Neural cell (in vitro differentiated cells): ENCODE measurements around the gene LCA5.

ENCODE experiments used
- EP300 ChIP-seq: fragments of 450-650 bp; conservative IDR thresholded peaks from 2 replicates; pipeline ENCODE4 v1.6.1; 2014; ENCODE audit warnings: antibody characterized with exemption, mild to moderate bottlenecking, moderate library complexity; ENCODE audit not compliant: poor library complexity, severe bottlenecking
- EZH2 ChIP-seq: fragments of 200-600, 300-800 bp; shearing (Covaris generic), sonication (generic); IDR thresholded peaks from 2 replicates; pipeline ENCODE4 v1.6.1; 2014; ENCODE audit warnings: antibody characterized with exemption, low read length, borderline replicate concordance, mild to moderate bottlenecking; ENCODE audit not compliant: insufficient read depth, poor library complexity, severe bottlenecking
- MXI1 ChIP-seq: fragments of 450-650 bp; conservative IDR thresholded peaks from 2 replicates; pipeline ENCODE4 v1.6.1; 2014; ENCODE audit warnings: antibody characterized with exemption, mild to moderate bottlenecking; ENCODE audit not compliant: poor library complexity, severe bottlenecking
- POLR2AphosphoS5 ChIP-seq: IDR thresholded peaks from 2 replicates; pipeline ENCODE4 v1.6.1; 2012
- SMC3 ChIP-seq: fragments of 450-650 bp; conservative IDR thresholded peaks from 2 replicates; pipeline ENCODE4 v1.6.1; 2014; ENCODE audit warnings: antibody characterized with exemption, mild to moderate bottlenecking, moderate library complexity; ENCODE audit not compliant: poor library complexity
- TAF1 ChIP-seq: IDR thresholded peaks from 2 replicates; pipeline ENCODE4 v1.6.1; 2012; ENCODE audit warnings: low read depth
- TF ChIP-seq, protein P1 (sequence below): fragments of 450-650 bp; IDR thresholded peaks from 2 replicates; pipeline ENCODE4 v1.5.1; 2014; ENCODE audit warnings: antibody characterized with exemption, mild to moderate bottlenecking, moderate library complexity; ENCODE audit not compliant: poor library complexity, severe bottlenecking
- TF ChIP-seq, protein P2 (sequence below): IDR thresholded peaks from 2 replicates; pipeline ENCODE4 v1.6.1; 2012; ENCODE audit warnings: borderline replicate concordance

DNA sequence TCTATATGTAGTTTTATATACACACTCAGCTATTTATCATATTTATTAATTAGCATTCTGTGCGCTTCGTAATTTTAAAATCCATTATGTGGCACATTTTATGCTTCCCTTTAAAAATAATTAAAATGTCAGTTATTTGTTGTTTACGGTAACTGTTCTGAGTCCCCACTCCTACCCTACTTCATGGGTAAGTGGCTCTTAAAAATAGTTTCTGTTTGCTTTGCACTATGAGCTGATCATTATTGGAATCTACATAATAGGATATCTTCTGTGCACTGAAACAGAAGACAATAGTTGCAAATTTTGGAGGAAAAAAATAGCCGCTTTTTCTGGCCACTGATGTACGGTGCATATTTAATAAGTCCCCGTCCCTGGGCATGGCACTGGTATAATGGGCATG lies 25.2 kb downstream of the LCA5 start:
- TF ChIP-seq, protein P1, sequence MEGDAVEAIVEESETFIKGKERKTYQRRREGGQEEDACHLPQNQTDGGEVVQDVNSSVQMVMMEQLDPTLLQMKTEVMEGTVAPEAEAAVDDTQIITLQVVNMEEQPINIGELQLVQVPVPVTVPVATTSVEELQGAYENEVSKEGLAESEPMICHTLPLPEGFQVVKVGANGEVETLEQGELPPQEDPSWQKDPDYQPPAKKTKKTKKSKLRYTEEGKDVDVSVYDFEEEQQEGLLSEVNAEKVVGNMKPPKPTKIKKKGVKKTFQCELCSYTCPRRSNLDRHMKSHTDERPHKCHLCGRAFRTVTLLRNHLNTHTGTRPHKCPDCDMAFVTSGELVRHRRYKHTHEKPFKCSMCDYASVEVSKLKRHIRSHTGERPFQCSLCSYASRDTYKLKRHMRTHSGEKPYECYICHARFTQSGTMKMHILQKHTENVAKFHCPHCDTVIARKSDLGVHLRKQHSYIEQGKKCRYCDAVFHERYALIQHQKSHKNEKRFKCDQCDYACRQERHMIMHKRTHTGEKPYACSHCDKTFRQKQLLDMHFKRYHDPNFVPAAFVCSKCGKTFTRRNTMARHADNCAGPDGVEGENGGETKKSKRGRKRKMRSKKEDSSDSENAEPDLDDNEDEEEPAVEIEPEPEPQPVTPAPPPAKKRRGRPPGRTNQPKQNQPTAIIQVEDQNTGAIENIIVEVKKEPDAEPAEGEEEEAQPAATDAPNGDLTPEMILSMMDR: no peak
- TF ChIP-seq EP300: no peak
- no peak for TF ChIP-seq POLR2AphosphoS5
- TF ChIP-seq EZH2: no peak
- TF ChIP-seq MXI1: no peak
- TF ChIP-seq TAF1: no peak
- TF ChIP-seq, protein P2, sequence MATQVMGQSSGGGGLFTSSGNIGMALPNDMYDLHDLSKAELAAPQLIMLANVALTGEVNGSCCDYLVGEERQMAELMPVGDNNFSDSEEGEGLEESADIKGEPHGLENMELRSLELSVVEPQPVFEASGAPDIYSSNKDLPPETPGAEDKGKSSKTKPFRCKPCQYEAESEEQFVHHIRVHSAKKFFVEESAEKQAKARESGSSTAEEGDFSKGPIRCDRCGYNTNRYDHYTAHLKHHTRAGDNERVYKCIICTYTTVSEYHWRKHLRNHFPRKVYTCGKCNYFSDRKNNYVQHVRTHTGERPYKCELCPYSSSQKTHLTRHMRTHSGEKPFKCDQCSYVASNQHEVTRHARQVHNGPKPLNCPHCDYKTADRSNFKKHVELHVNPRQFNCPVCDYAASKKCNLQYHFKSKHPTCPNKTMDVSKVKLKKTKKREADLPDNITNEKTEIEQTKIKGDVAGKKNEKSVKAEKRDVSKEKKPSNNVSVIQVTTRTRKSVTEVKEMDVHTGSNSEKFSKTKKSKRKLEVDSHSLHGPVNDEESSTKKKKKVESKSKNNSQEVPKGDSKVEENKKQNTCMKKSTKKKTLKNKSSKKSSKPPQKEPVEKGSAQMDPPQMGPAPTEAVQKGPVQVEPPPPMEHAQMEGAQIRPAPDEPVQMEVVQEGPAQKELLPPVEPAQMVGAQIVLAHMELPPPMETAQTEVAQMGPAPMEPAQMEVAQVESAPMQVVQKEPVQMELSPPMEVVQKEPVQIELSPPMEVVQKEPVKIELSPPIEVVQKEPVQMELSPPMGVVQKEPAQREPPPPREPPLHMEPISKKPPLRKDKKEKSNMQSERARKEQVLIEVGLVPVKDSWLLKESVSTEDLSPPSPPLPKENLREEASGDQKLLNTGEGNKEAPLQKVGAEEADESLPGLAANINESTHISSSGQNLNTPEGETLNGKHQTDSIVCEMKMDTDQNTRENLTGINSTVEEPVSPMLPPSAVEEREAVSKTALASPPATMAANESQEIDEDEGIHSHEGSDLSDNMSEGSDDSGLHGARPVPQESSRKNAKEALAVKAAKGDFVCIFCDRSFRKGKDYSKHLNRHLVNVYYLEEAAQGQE: no peak
- TF ChIP-seq SMC3: no peak
